Measurements from ENCODE around the gene KCNC3. TPM values are rescaled to one million over a fixed set of nuclear protein-coding genes. Genes with fewer than 3 reads are reported as not detected.

The KCNC3 gene
- polyA plus RNA-seq, 1 donor: 3.1 TPM

Other genes starting within 250 kb of the KCNC3 start
- not detected for gene IZUMO2, start 166.1 kb downstream of the KCNC3 start, polyA plus RNA-seq
- 221 TPM for gene MYH14, start 125.8 kb downstream of the KCNC3 start, polyA plus RNA-seq
- 2.8 TPM for gene NAPSA, start 36.3 kb upstream of the KCNC3 start, polyA plus RNA-seq
- 34.2 TPM for gene NR1H2, start 47.1 kb upstream of the KCNC3 start, polyA plus RNA-seq
- gene POLD1, start 55.0 kb upstream of the KCNC3 start, polyA plus RNA-seq: 26.1 TPM
- 13.5 TPM for gene SPIB, start 89.6 kb upstream of the KCNC3 start, polyA plus RNA-seq
- gene MYBPC2, start 103.5 kb upstream of the KCNC3 start, polyA plus RNA-seq: 0.37 TPM
- 142 TPM for gene EMC10, start 147.1 kb upstream of the KCNC3 start, polyA plus RNA-seq
- gene GARIN5A, start 147.5 kb upstream of the KCNC3 start, polyA plus RNA-seq: 2.7 TPM
- 20.1 TPM for gene JOSD2, start 181.8 kb upstream of the KCNC3 start, polyA plus RNA-seq
- gene ASPDH, start 184.5 kb upstream of the KCNC3 start, polyA plus RNA-seq: 4.4 TPM
- 6.9 TPM for gene LRRC4B, start 239.1 kb upstream of the KCNC3 start, polyA plus RNA-seq